ENCODE results near the gene SLC17A8. TPM values are rescaled to one million over a fixed set of nuclear protein-coding genes. Genes with fewer than 3 reads are reported as not detected.

SLC17A8 gene
- total RNA-seq, 1 donor from 2014 or later: not detected

GRCh38 chr12:100395811-100396210 lies 38.9 kb downstream of the SLC17A8 start:
- Histone ChIP-seq H3K27me3 (ENCODE audit: insufficient read depth, low read length) (no peaks in the 10 kb centered on the region), H3K79me2 (ENCODE audit: insufficient read depth, low read length) (no peaks in the 10 kb centered on the region), H3K27ac (ENCODE audit: low read depth, low read length) (no peak overlapping the region), H3K4me3 (ENCODE audit: insufficient read depth, low read depth, low read length) (no peak overlapping the region), H3K9ac (ENCODE audit: low read length) (no peak overlapping the region), H3K36me3 (ENCODE audit: insufficient read depth, low read length) (no peaks in the 10 kb centered on the region), H3K9me3 (ENCODE audit: insufficient read depth, low read depth, low read length) (no peaks in the 10 kb centered on the region), H2AFZ (ENCODE audit: low read depth, low read length) (no peak overlapping the region), H4K20me1 (ENCODE audit: insufficient read depth, low read length) (no peaks in the 10 kb centered on the region), H3K4me1 (ENCODE audit: insufficient read depth, low read length) (no peaks in the 10 kb centered on the region), H3K4me2 (ENCODE audit: low read length) (no peak overlapping the region)
- H3K4me1 Mint-ChIP-seq (ENCODE audit: low read depth, unreplicated experiment): no peaks in the 10 kb centered on the region
- H3K27me3 Mint-ChIP-seq (ENCODE audit: low read depth, unreplicated experiment): no peaks in the 10 kb centered on the region
- H3K36me3 Mint-ChIP-seq (ENCODE audit: low read depth, unreplicated experiment): no peaks in the 10 kb centered on the region
- no peak for TF ChIP-seq CTCF (IDR thresholded peaks at IDR 0.05; ENCODE audit: insufficient read depth, low read depth, low read length)
- TF ChIP-seq EZH2 (IDR thresholded peaks at IDR 0.05; ENCODE audit: insufficient read depth, low read length): no peak
- H3K4me3 Mint-ChIP-seq (ENCODE audit: unreplicated experiment): no peak overlapping the region
- peaks cover 1% of the 10 kb centered on the region for H3K9me3 Mint-ChIP-seq (ENCODE audit: unreplicated experiment)
- FAIRE-seq: no peak
- DNase-seq (ENCODE audit: low read depth): no peak
- H3K27ac Mint-ChIP-seq (ENCODE audit: unreplicated experiment): no peak overlapping the region

- Histone ChIP-seq H3K27me3 (ENCODE audit: insufficient read depth, low read length) (no peaks in the 10 kb centered on the region), H3K9ac (ENCODE audit: low read length) (no peak overlapping the region), H3K36me3 (ENCODE audit: insufficient read depth, low read length) (no peaks in the 10 kb centered on the region), H3K4me3 (ENCODE audit: insufficient read depth, low read depth, low read length) (no peak overlapping the region), H3K79me2 (ENCODE audit: insufficient read depth, low read length) (no peaks in the 10 kb centered on the region), H3K4me1 (ENCODE audit: insufficient read depth, low read length) (no peaks in the 10 kb centered on the region), H3K27ac (ENCODE audit: low read depth, low read length) (no peak overlapping the region), H2AFZ (ENCODE audit: low read depth, low read length) (no peak overlapping the region), H4K20me1 (ENCODE audit: insufficient read depth, low read length) (no peaks in the 10 kb centered on the region), H3K4me2 (ENCODE audit: low read length) (no peak overlapping the region), H3K9me3 (ENCODE audit: insufficient read depth, low read depth, low read length) (no peaks in the 10 kb centered on the region)
- H3K36me3 Mint-ChIP-seq (ENCODE audit: low read depth, unreplicated experiment): no peaks in the 10 kb centered on the region
- TF ChIP-seq EZH2 (IDR thresholded peaks at IDR 0.05; ENCODE audit: insufficient read depth, low read length) (no peak), CTCF (IDR thresholded peaks at IDR 0.05; ENCODE audit: insufficient read depth, low read depth, low read length) (no peak)
- no peak for DNase-seq (ENCODE audit: low read depth)
- H3K9me3 Mint-ChIP-seq (ENCODE audit: unreplicated experiment): peaks cover 1% of the 10 kb centered on the region
- FAIRE-seq: no peak
- H3K27me3 Mint-ChIP-seq (ENCODE audit: low read depth, unreplicated experiment): no peaks in the 10 kb centered on the region
- no peak overlapping the region for H3K4me3 Mint-ChIP-seq (ENCODE audit: unreplicated experiment)
- H3K4me1 Mint-ChIP-seq (ENCODE audit: low read depth, unreplicated experiment): peaks cover 6% of the 10 kb centered on the region
- no peak overlapping the region for H3K27ac Mint-ChIP-seq (ENCODE audit: unreplicated experiment)
Measured at GRCh38 chr12:100398307-100398706, 41.4 kb downstream of the SLC17A8 start.

GRCh38 chr12:100399095-100399494 lies 42.2 kb downstream of the SLC17A8 start:
- no peaks in the 10 kb centered on the region for H4K20me1 ChIP-seq (ENCODE audit: insufficient read depth, low read length)
- no peaks in the 10 kb centered on the region for H3K79me2 ChIP-seq (ENCODE audit: insufficient read depth, low read length)
- no peak overlapping the region for H3K4me2 ChIP-seq (ENCODE audit: low read length)
- H3K4me3 ChIP-seq (ENCODE audit: insufficient read depth, low read depth, low read length): no peak overlapping the region
- no peak for DNase-seq (ENCODE audit: low read depth)
- H3K36me3 ChIP-seq (ENCODE audit: insufficient read depth, low read length): no peaks in the 10 kb centered on the region
- H2AFZ ChIP-seq (ENCODE audit: low read depth, low read length): no peak overlapping the region
- Mint-ChIP-seq H3K36me3 (ENCODE audit: low read depth, unreplicated experiment) (no peaks in the 10 kb centered on the region), H3K9me3 (ENCODE audit: unreplicated experiment) (peaks cover 1% of the 10 kb centered on the region), H3K4me3 (ENCODE audit: unreplicated experiment) (no peak overlapping the region), H3K27me3 (ENCODE audit: low read depth, unreplicated experiment) (no peaks in the 10 kb centered on the region), H3K4me1 (ENCODE audit: low read depth, unreplicated experiment) (peaks cover 6% of the 10 kb centered on the region), H3K27ac (ENCODE audit: unreplicated experiment) (no peak overlapping the region)
- no peak overlapping the region for H3K9ac ChIP-seq (ENCODE audit: low read length)
- no peak overlapping the region for H3K27ac ChIP-seq (ENCODE audit: low read depth, low read length)
- H3K9me3 ChIP-seq (ENCODE audit: insufficient read depth, low read depth, low read length): no peaks in the 10 kb centered on the region
- no peaks in the 10 kb centered on the region for H3K27me3 ChIP-seq (ENCODE audit: insufficient read depth, low read length)
- no peak for TF ChIP-seq CTCF (IDR thresholded peaks at IDR 0.05; ENCODE audit: insufficient read depth, low read depth, low read length)
- TF ChIP-seq EZH2 (IDR thresholded peaks at IDR 0.05; ENCODE audit: insufficient read depth, low read length): no peak
- FAIRE-seq: no peak
- no peaks in the 10 kb centered on the region for H3K4me1 ChIP-seq (ENCODE audit: insufficient read depth, low read length)

All from astrocyte (in vitro differentiated cells and primary cell).